Measurements from ENCODE around the gene HTT.

The HTT gene

DNA sequence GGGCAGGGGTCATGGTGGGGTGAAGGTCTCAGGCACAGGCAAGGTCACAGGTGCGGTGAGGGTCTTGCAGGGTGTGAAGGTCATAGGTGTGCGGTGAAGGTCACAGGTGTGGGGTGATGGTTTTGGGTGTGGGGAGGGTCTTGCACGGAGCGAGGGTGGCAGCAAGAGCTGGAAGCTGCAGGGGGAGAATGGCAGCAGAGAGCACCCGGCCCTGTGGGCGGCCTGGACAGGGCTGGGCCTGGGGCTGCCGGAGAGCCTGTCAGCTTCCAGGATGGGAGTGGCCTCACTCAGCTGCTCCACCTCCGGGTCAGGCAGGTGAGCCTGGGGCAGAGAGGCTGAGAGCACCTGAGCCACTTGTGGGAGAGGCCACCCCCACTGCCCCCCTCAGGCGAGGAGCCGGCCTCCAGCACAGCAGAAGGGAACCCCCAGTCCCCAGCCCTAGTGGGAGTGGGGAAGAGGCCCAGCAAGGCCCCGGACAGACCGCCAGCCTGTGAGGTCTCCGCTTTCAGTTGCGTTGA, 176.0 kb downstream of the HTT start:
- no peak for DNase-seq (ENCODE audit: low read depth)

DNA sequence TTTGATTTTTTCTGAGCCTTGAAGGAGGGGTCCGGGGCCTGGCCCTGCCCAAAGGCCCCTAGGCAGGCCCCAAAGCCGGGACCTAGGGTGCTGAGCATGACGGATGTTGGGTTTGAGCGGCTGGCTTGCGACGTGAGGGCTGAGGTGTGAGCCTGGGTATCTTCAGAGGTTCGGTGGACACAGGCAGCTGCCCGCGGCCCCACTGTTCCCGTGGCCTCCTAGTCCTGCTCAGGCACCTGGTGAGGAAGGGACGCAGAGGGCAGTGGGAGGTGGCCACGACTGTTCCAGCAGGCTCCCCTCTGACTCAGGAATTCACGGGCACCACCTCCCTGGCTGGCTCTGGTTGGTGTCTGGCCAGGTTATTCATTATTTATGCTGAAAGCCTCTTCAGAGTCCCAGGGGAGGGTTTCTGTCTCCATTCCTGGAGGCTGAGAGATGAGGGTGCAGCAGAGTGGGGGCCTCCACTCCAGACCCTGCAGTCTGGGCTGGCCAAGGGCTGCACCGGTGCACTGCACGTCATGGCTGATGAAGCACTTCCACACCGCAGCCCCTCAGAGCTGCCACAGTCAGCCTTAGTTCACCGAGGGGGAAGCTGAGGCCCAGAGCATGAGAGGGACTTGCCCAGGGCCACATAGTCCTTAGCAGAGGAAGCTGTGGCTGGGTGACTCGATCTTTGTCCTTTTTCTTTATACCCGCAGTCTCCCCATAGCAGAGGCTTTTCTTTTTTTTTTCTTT, 176.6 kb downstream of the HTT start:
- DNase-seq (ENCODE audit: low read depth): no peak

- DNase-seq (ENCODE audit: low read depth): no peak
These were observed 177.4 kb downstream of the HTT start for GRCh38 chr4:3251691-3252479.

DNA sequence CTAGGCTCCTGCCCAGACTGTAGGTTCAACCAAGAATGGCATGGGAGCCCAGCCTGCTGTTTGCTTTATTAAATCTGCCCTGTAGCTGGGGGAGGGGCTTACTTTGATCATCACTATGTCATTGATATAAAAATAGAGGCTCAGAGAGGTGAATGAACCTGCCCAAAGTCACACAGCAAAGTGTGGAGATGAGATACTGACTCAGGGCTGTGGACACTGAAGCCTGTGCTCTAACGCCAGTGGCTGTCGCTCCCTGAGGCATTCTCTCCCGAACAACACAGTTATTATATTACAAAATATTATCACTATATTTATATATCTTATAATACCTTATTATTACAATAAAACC, 178.0 kb downstream of the HTT start:
- no peak for DNase-seq (ENCODE audit: low read depth)

GRCh38 chr4:3252831-3253641, 178.6 kb downstream of the HTT start:
- DNase-seq (ENCODE audit: low read depth): no peak

DNA sequence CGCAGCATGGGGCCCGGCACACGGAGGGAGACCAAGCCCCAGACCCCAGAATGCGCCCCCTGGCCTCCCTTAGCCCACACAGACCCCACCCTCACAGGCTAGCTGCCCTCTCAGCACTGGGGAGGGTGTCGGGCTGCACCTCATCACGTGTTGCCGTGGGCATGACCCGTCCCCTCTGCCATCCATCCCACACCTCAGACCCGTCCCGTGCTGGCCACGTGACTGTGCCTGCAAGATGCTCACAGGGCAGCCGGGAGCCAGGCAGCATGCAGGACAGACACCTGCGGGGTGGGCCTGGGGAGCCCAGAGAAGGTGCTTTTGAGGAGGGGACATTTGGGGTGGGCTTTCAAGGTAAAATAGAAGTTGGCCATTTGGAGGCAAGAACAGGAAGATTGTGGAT, 179.3 kb downstream of the HTT start:
- no peak for DNase-seq (ENCODE audit: low read depth)

- no peak for DNase-seq (ENCODE audit: low read depth)
These were observed 180.0 kb downstream of the HTT start for GRCh38 chr4:3254302-3255131.

- no peak for DNase-seq (ENCODE audit: low read depth)
These were observed 181.2 kb downstream of the HTT start for GRCh38 chr4:3255611-3256186.

- no peak for DNase-seq (ENCODE audit: low read depth)
These were observed 182.0 kb downstream of the HTT start for GRCh38 chr4:3256230-3257102.

DNA sequence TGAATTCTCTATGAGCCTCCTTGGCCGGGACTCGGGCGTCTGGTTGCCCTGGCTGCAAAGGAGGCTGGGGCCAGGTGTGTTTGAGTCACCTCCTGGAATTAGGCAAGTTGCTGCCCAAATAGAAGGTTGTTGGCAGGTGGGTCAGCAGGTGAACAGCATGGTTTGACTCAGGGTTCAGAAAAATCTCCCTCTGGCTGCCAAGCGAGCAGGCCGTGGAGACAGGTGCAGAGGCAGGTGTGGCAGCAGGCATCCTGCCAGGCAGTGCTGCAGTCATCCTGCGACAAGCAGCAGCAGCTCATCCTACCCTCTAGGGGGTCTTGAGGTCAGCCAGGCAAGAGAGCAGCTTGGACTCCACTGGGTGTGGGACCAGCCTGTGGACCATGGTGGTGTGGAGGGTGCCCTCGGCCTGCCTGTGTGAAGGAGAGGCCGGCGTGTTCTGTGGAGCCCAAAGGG, 182.6 kb downstream of the HTT start:
- no peak for DNase-seq (ENCODE audit: low read depth)

- DNase-seq (ENCODE audit: low read depth): no peak
These were observed 183.3 kb downstream of the HTT start for GRCh38 chr4:3257556-3258482.

DNA sequence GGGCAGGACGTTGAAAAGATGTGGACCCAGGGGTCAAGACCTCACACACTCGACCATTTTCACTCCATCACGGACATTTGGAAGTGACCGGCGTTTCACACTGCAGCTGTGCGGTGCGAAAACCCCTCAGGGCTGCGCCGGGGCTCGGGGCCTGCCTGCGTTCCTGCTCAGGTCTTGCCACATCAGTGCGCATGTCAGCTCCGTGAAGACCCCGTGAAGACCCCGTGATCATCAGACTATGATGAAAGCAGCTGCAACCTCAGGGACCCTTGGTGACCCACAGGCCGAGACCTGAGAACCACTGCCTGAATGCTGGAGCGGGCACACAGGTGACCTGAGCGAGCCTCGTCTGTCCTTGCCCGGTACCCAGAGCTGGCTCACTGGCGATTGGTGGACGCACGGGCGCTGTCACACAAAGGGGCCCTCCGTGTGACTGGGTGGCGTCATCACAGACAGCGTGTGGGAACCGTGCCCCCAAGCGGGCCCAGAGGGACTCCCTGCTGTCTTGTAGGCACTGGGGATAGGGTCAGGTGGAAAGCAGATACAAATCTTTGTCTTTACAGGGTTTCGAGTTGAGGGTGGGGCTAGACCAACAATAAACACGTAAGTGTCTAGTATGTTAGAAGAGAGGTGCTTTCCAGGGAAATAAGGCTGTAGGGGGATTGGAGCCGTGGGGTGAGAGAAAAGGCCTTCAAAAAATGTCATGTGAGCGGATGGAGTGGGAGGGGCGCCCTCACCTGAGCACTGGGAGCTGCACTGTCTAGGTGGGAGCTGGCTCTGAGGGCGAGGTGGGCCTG, 187.1 kb downstream of the HTT start:
- no peak for DNase-seq (ENCODE audit: low read depth)

- no peak for DNase-seq (ENCODE audit: low read depth)
These were observed 187.9 kb downstream of the HTT start for GRCh38 chr4:3262208-3263052.

GRCh38 chr4:3263053-3263875, 188.8 kb downstream of the HTT start:
- no peak for DNase-seq (ENCODE audit: low read depth)

GRCh38 chr4:3263876-3264193, 189.4 kb downstream of the HTT start:
- DNase-seq (ENCODE audit: low read depth): no peak

- no peak for DNase-seq (ENCODE audit: low read depth)
These were observed 191.6 kb downstream of the HTT start for GRCh38 chr4:3266076-3266475.
